A673 (cell line): ENCODE measurements around the gene LGR4. TPM values are rescaled to one million over a fixed set of nuclear protein-coding genes. Genes with fewer than 3 reads are reported as not detected.
A peak's percentile ranks its signal among the peaks of the same experiment; 100 is the strongest.

Source experiments
- BruUV-seq: library from RNA; stranded (reverse); fragments of 400-500 nt; replicated peaks from 2 replicates; lab custom pipeline; 2021; lab: Mats Ljungman, UMichigan
- CTCF ChIA-PET: fragments of 300-600 bp; sonication (Branson Sonifier 250); formaldehyde crosslinking; loops from one replicate; lab custom pipeline; 2022; ENCODE audit warnings: antibody characterized with exemption; lab: Charles Lee
- POLR2A ChIA-PET: fragments of 300-600 bp; sonication (Branson Sonifier 250); formaldehyde crosslinking; loops from one replicate; lab custom pipeline; 2022; ENCODE audit warnings: antibody characterized with exemption; ENCODE audit not compliant: low non-redundant PET; lab: Charles Lee
- DNase-seq: peaks from one replicate; pipeline ENCODE4 v3.0.0-alpha.2; 2015; ENCODE audit warnings: low spot score
- H3K27ac ChIP-seq: fragments of 200-600 bp; sonication (generic); 2 replicates; pipeline ENCODE4 v1.5.1; 2016; ENCODE audit warnings: mixed run types, low read depth, mild to moderate bottlenecking, mixed read lengths, antibody characterized with exemption, low read length; ENCODE audit not compliant: poor library complexity, severe bottlenecking
- H3K27me3 ChIP-seq: fragments of 200-600 bp; sonication (generic); replicated peaks from 2 replicates; pipeline ENCODE4 v1.6.1; 2017; ENCODE audit warnings: mixed run types, low read depth, mild to moderate bottlenecking, mixed read lengths, antibody characterized with exemption, low read length; ENCODE audit not compliant: insufficient read depth, poor library complexity
- H3K36me3 ChIP-seq: fragments of 200-600 bp; sonication (generic); 2 replicates; pipeline ENCODE4 v1.6.1; 2016; ENCODE audit warnings: mixed run types, mild to moderate bottlenecking, mixed read lengths, antibody characterized with exemption, low read length; ENCODE audit not compliant: insufficient read depth, poor library complexity, severe bottlenecking
- H3K4me1 ChIP-seq: fragments of 200-600 bp; sonication (generic); 2 replicates; pipeline ENCODE4 v1.6.1; 2017; ENCODE audit warnings: mixed run types, mild to moderate bottlenecking, mixed read lengths, antibody characterized with exemption, low read length; ENCODE audit not compliant: insufficient read depth, poor library complexity, severe bottlenecking
- H3K4me3 ChIP-seq: fragments of 200-600 bp; sonication (generic); 2 replicates; pipeline ENCODE4 v1.5.1; 2016; ENCODE audit warnings: low read depth, mixed run types, mild to moderate bottlenecking, mixed read lengths, low read length; ENCODE audit not compliant: poor library complexity, severe bottlenecking
- H3K9me3 ChIP-seq: fragments of 200-600 bp; sonication (generic); 2 replicates; pipeline ENCODE4 v1.6.1; 2016; ENCODE audit warnings: mixed run types, low read depth, mild to moderate bottlenecking, mixed read lengths, antibody characterized with exemption, low read length; ENCODE audit not compliant: poor library complexity, severe bottlenecking
- EZH2 ChIP-seq: fragments of 200-600 bp; sonication (generic); IDR thresholded peaks from 2 replicates; pipeline ENCODE4 v1.6.1; 2017; ENCODE audit warnings: borderline replicate concordance, low read depth, mild to moderate bottlenecking, mixed read lengths, antibody characterized with exemption, low read length; ENCODE audit not compliant: poor library complexity, severe bottlenecking
- intact Hi-C: fragments of 100-400 bp; cut with micrococcal nuclease; formaldehyde crosslinking; loops from one replicate; pipeline ENCODE4 v1.10.0; 2022; ENCODE audit not compliant: unreplicated experiment
- total RNA-seq: library from RNA; stranded (reverse); gene quantifications from 2 replicates; pipeline ENCODE4 v1.2.3, GENCODE V29; 2021
- TF ChIP-seq, protein P1 (sequence below): fragments of 300-800, 200-600 bp; sonication (generic); conservative IDR thresholded peaks from 2 replicates; pipeline ENCODE4 v1.5.1; 2017; ENCODE audit warnings: low read depth, mild to moderate bottlenecking, antibody characterized with exemption, low read length, moderate library complexity, mixed read lengths

Gene LGR4
- total RNA-seq, 1 experiment from 2014 or later: 24.7 TPM

GRCh38 chr11:27497284-27497866, 24.8 kb upstream of the LGR4 start:
- CTCF ChIA-PET: interaction anchor here (0.5 to 3.1 kb wide), 8 partner anchors 11 to 338 kb away, joined by 3 to 15 read pairs (median 6); partner anchors contain the start of gene LGR4
- POLR2A ChIA-PET: interaction anchor here (0.7 to 0.8 kb wide), 2 partner anchors 10 to 212 kb away, joined by 3 read pairs; no protein-coding TSS in a partner anchor
- intact Hi-C loops: loop anchor here (5.0 kb wide), 1 partner anchor 1210 kb away; no protein-coding TSS in a partner anchor
- DNase-seq: peak; percentile 84
- H3K27ac ChIP-seq: no peak overlapping the region
- no peaks in the 10 kb centered on the region for H3K9me3 ChIP-seq
- BruUV-seq: TSS peak; percentile 1
- H3K4me3 ChIP-seq: no peak overlapping the region
- H3K27me3 ChIP-seq: no peaks in the 10 kb centered on the region
- TF ChIP-seq, protein P1, sequence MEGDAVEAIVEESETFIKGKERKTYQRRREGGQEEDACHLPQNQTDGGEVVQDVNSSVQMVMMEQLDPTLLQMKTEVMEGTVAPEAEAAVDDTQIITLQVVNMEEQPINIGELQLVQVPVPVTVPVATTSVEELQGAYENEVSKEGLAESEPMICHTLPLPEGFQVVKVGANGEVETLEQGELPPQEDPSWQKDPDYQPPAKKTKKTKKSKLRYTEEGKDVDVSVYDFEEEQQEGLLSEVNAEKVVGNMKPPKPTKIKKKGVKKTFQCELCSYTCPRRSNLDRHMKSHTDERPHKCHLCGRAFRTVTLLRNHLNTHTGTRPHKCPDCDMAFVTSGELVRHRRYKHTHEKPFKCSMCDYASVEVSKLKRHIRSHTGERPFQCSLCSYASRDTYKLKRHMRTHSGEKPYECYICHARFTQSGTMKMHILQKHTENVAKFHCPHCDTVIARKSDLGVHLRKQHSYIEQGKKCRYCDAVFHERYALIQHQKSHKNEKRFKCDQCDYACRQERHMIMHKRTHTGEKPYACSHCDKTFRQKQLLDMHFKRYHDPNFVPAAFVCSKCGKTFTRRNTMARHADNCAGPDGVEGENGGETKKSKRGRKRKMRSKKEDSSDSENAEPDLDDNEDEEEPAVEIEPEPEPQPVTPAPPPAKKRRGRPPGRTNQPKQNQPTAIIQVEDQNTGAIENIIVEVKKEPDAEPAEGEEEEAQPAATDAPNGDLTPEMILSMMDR: peak; percentile 95
- no peak for TF ChIP-seq EZH2
- peaks cover 15% of the 10 kb centered on the region for H3K4me1 ChIP-seq
- peaks cover 96% of the 10 kb centered on the region for H3K36me3 ChIP-seq

DNA sequence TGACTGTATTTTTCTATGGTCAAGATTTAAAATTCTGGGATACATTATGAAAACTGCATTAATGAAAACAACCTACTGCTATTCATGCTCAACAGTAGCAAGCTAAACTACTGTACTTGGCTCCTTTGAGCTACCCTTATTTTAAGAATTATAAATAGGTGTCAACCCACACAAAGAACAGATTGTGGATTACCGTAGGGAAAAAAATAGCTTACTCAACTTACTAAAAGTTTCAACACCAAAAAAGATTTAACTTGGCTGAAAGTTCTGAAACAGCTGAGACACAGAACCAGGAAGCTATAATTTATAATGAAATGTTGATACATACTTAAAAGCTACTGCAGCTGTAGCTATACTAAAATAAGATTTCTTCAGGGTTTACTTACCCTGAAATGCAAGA, 23.9 kb upstream of the LGR4 start:
- BruUV-seq: no TSS peak
- ChIA-PET POLR2A (interaction anchor here (0.6 kb wide), 1 partner anchor 138 kb away, joined by 3 read pairs; no protein-coding TSS in a partner anchor), CTCF (interaction anchor here (0.6 to 2.3 kb wide), 7 partner anchors 7 to 875 kb away, joined by 3 to 15 read pairs (median 3); partner anchors contain the start of gene LIN7C)
- Histone ChIP-seq H3K27ac (no peak overlapping the region), H3K4me3 (no peak overlapping the region), H3K9me3 (no peaks in the 10 kb centered on the region), H3K36me3 (peaks cover 96% of the 10 kb centered on the region), H3K27me3 (no peaks in the 10 kb centered on the region), H3K4me1 (peaks cover 15% of the 10 kb centered on the region)
- DNase-seq: no peak
- intact Hi-C loops: loop anchor here (5.0 kb wide), 1 partner anchor 1209 kb away; no protein-coding TSS in a partner anchor
- TF ChIP-seq, protein P1: no peak
- no peak for TF ChIP-seq EZH2

DNA sequence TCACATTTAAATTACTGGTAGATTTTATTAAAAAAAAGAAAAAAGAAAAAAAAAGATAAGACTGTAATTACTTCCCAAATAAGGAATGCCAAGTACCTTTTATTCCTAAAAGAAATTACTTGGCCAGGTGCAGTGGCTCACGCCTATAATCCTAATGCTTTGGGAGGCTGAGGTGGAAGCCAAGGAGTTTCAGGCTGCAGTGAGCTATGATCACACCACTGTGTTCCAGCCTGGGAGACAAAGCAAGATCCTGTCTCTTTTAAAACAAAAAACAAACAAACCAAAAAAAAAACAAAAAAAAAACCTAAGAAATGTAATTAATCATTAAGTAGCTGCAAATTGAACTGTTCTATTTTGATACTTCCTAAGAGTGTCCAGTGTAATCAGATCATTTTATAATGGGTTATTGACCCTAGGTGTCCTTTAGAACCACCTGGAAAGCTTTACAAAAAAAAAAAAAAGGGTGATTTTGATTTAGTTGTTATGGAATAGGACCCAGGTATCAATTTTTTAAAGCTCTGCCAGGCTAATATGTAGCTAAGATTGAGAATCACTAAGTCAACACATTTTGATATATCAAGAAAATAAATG, 23.2 kb upstream of the LGR4 start:
- POLR2A ChIA-PET: interaction anchor here (0.6 kb wide), 1 partner anchor 137 kb away, joined by 3 read pairs; no protein-coding TSS in a partner anchor
- intact Hi-C loops: loop anchor here (5.0 kb wide), 1 partner anchor 1209 kb away; no protein-coding TSS in a partner anchor
- CTCF ChIA-PET: interaction anchor here (0.6 to 2.3 kb wide), 7 partner anchors 8 to 766 kb away, joined by 3 to 15 read pairs (median 5); partner anchors contain the start of gene LIN7C
- Histone ChIP-seq H3K36me3 (peaks cover 96% of the 10 kb centered on the region), H3K4me1 (peaks cover 15% of the 10 kb centered on the region), H3K27me3 (no peaks in the 10 kb centered on the region), H3K9me3 (no peaks in the 10 kb centered on the region), H3K27ac (no peak overlapping the region), H3K4me3 (no peak overlapping the region)
- no TSS peak for BruUV-seq
- TF ChIP-seq, protein P1: no peak
- no peak for TF ChIP-seq EZH2
- DNase-seq: no peak
